ENCODE results near the gene ARHGDIA. TPM values are rescaled to one million over a fixed set of nuclear protein-coding genes. Genes with fewer than 3 reads are reported as not detected.
A peak's percentile ranks its signal among the peaks of the same experiment; 100 is the strongest.
"Not testable (repeated sequence)": the region's sequence is repeated elsewhere in the genome, so short reads cannot be mapped to it uniquely, and the experiment has no call there.

ARHGDIA gene
- 100 to 1,000 TPM; 133 to 351 (median 249) TPM for polyA plus RNA-seq

DNA sequence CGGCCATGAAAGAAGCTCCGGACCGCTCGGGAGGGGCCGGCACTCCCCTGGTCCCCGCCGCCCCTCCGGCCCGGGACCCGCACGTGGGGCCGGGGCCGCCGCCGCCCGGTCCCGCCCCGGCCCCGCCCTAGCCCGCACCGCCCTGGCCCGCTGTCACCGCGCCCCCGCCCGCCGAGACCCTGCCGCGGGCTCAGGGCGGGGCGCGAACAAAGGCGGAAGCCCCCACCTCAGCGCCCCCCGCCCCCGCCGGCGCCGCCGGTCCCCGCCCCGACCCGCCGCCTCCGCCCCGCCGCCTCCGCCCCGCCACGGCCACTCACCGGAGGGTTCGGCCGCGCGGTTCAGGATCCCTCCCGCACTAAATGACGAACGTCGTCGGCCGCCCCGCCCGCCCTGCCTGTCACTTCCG lies at the start of gene ARHGDIA:
TSS of gene ARHGDIA (minus strand) at position 357 of the 406 bp plus-strand sequence. CDS start 1,407 bp downstream, outside the sequence.
- H3K27ac ChIP-seq (ENCODE audit: low read depth, low read length), result peak within 1 kb of the TSS; percentile 99
- 0 to 1% (median 1%) methylated on average over 16 to 61 of the region's 64 CpGs for WGBS, 3 donors

DNA sequence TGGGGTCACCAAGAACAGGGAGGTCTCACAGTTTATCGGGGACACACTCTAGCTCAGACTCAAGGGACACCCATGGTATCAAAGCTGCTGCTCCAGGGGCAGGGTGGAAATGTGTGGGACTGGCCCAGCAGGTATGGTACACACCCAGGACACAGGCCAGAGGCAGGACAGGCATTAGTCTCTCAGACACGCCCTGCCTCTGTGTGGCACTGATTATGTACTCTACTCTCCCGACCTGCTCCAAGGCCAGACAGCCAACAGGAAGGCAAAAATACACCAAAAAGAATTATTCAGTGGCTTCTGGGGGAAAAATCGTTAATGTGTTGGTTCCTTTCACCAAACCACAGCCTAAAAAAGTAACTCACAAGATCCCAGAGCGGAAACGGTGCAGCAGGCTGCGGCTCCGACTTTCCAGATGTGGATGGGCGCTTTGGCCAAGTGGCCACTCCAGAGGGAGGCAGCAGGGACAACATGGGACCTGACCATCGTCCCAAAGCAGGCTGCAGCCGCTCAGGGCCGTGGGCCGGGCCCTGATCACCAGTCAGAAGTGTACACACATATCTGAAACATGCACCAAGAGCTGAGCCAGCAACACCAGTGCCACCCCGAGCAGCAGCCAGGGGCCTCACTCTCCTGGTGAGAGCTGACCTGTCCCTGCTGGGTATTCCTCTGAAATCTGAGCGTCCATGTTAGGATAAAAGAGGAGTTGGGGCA lies 47.9 kb upstream of the ARHGDIA start:
- H3K27ac ChIP-seq (ENCODE audit: low read depth, low read length), result no peak overlapping the region
- 59 to 78% (median 66%) methylated on average over 15 of the region's 15 CpGs for WGBS, 3 donors

DNA sequence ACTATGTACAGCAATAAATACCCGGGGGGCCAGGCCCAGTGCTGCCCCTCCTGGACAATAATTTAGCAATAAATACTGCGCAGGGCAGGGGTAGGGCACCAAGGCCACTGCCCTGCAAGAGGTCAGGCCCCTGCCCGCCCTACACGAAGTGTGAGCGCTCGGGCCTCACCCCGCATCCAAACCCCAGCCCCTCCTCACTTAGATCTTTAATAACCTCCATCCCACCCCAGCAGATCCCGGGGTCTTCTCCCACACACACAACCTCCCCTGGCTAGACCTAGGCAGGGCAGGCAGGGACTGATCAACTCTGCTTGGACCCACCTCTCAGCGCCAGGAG lies 47.2 kb upstream of the ARHGDIA start:
- 25 to 38% (median 37%) methylated on average over 9 of the region's 9 CpGs for WGBS, 3 donors
- H3K27ac ChIP-seq (ENCODE audit: low read depth, low read length), result not testable (repeated sequence)

DNA sequence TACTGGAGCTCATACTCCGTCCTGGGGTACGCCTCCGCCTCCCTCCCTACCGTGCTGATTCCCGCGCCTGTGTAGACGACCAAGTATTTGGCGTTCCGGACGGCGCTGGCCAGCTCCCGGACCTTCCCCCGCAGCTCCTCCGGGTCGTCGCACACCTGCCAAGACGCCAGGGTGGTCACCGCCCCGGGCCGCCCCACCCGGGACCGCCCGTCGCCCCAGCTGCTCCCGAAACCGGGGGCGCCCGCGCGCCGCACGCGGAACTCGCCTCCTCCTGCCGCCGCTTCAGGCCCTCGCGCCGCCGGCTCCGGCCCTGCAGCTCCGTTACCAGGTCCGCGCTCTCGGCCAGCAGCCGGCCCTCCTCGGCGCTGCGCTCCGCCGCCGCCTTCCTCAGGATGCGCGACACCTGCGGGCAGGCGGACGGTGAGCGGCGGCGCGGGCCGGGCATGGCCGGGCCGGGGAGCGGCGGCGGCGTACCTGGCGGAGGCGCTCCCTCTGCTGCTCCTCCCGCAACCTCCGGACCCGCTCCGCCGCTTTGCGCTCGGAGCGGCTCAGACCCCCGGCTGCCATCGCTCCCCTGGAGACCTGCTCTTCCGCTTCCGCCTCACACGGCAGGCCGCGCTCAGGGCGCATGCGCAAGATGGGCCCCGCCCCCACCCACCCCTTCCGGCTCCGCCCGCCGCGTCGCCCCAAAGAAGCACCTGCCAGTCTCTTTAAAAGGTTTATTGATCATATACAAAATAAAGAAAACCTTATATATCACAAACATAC lies 46.6 kb upstream of the ARHGDIA start, which contains the start of gene SIRT7:
TSS of gene SIRT7 (minus strand) at position 612 of the 768 bp plus-strand sequence. CDS start at position 567, 45 bp downstream.
- no peak within 1 kb of the TSS for H3K27ac ChIP-seq (ENCODE audit: low read depth, low read length)
- WGBS, 3 donors, result 1% methylated on average over 45 to 94 of the region's 94 CpGs

DNA sequence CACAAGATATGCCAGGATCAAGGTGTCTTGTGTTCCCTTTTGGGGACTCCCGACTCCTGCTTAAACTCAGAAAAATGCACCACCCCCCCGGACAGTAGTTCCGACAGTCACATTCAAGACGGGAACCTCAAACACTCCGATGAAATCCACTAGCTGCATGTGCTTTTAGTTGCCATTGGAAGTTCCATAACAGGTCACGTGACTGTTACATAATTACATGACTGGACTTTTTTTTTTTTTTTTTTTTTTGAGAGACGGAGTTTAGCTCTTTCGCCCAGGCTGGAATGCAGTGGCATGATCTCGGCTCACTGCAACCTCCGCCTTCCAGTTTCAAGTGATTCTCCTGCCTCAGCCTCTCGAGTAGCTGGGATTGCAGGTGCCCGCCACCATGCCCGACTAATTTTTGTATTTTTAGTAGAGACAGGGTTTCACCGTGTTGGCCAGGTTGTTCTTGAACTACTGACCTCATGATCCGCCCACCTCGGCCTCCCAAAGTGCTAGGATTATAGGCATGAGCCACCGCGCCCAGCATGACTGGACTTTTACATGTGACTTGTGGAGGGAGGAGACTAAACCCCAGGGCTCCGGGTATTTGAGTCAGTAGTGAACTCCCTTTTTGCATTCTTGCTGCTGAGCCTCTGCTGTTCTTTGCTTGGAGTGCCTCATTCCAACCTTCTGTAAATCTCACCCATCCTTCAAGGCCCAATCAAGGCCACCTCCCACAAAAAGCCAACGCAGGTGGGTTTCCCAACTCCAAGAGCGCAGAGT lies 45.3 kb upstream of the ARHGDIA start:
- WGBS, 3 donors, result 71 to 77% (median 74%) methylated on average over 20 to 21 of the region's 21 CpGs
- H3K27ac ChIP-seq (ENCODE audit: low read depth, low read length), result no peak overlapping the region

DNA sequence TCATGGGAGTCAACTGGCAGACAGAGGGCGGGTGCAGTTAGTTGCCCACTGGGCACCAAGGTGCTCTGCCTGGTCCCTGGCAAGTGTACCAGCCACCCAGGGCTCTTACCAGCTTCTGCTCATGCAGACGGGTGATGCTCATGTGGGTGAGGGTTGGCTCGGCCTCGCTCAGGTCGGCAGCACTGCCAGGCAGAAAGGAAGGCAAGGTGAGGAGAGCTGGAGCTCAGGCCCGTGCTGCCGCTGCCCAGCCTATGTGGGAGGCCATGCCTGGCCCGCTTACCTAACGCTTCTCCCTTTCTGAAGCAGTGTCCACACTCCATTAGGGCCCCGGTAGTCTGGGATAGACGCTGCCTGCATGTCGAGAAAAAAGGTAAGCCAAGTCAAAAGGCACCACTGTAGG lies 44.2 kb upstream of the ARHGDIA start:
- no peak overlapping the region for H3K27ac ChIP-seq (ENCODE audit: low read depth, low read length)

DNA sequence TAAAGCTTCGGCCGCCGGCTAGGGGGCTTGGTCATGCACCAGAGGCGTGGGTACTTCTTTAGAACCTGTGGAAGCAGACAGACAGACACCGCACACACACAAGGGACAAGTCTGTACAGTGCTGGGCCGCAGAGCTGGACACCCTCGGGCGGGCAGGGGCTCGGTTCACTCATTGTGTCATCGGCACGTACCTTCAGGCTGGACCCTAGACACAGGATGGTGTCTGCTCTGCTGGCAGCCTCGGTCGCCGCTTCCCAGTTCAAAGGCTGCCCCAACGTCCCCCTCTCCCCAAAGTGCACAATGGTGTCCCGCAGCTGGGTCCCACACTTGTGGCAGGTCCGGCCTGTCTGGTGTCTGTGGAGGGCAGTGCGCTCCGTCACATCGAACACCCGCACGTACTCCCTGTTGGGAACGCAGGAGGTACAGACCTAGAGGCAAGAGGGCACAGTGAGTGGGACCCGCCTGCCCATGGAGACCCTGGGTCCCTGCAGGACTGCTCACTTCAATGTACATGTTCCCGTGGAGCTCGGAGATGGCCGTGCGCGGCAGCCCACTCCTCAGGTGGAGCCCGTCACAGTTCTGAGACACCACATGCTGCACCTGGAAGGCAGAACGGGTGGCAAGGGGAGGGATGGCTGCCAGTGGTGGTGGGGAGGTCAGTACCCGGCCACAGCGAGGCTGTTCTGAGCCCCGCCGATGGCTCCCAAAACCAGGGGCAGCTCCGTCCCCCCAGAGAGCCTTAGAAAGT lies 43.1 kb upstream of the ARHGDIA start:
- 94 to 96% (median 96%) methylated on average over 35 to 36 of the region's 36 CpGs for WGBS, 3 donors

More for the DNA sequence above, 44.2 kb upstream of the ARHGDIA start:
- 90 to 94% (median 92%) methylated on average over 12 of the region's 12 CpGs for WGBS, 3 donors

DNA sequence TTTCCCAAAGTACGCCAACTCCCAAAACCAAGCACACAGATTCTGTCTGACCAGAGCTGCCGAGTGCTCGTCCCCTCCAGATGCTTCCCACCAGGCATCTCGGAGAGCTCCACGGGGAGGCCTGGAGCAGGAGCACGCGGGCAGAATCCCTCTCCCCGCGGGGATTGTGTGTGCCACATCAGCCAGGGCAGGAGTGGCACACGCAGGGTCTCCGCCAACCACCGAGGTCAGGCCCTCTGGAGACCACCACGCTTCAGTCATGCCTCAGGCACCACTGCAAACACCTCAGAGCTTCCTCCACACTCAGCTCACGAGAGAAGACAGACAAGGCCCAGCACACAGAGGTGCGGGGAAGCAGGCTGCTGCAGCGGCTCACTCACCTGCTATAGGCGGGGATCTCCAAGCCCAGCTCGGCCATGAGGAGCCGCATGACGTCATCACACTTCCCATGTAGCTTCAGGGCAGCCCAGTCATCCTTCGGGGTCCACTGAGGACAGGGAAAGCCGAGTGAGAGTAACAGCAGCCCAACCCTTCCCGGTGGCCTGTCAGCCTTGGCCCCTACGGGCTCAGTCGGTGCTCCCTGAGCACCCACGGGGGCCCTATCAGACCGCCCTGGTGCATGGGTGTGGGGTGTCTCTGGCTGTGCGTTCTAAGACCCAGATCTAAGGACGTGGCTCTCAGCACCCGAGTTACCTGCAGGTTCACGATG lies 42.4 kb upstream of the ARHGDIA start:
- H3K27ac ChIP-seq (ENCODE audit: low read depth, low read length), result no peak overlapping the region
- WGBS, 3 donors, result 91 to 94% (median 93%) methylated on average over 31 of the region's 31 CpGs

More for the DNA sequence above, 43.1 kb upstream of the ARHGDIA start:
- no peak overlapping the region for H3K27ac ChIP-seq (ENCODE audit: low read depth, low read length)

DNA sequence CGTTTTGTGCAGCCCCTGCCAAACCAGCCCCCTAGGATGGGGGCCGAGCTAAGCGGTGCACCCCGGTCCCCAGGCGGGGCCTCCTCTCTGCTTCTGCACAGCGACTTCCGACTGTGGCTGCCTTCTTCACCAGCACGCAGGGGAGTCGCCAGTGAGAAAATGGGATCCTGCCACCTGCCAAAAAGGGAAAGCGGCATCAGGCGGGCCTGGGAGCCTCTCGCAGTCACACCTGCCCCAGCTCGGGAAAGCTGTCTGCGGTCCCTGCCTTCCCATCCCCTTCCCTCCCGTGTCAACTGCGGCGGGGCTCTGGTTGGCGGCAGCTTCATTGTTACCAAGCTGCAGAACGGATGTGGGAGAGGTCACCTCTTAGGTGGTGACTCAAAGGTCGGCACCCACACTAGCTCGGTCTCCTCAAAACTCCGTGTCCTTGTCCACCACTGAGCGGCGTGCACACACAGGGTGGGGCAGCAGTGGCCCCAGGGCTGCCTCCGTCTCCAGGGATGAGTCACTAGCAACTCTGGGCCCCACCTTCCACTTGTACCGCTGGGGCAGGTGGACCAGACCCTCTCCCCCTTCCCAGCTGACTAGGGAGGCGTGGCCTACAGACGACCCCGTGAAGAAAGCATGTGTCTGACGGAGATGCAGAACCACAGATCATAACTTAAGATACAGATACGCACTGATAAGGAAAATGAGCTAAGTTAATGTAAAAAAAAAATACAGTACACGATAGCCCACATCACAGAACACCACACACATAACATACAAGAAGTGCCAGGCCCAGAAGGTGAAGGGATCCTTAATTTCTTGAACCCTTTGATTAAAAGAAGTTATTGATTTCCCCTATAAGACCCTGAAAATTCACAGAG lies 41.5 kb upstream of the ARHGDIA start:
- 86 to 89% (median 89%) methylated on average over 32 of the region's 32 CpGs for WGBS, 3 donors
- H3K27ac ChIP-seq (ENCODE audit: low read depth, low read length), result no peak overlapping the region

DNA sequence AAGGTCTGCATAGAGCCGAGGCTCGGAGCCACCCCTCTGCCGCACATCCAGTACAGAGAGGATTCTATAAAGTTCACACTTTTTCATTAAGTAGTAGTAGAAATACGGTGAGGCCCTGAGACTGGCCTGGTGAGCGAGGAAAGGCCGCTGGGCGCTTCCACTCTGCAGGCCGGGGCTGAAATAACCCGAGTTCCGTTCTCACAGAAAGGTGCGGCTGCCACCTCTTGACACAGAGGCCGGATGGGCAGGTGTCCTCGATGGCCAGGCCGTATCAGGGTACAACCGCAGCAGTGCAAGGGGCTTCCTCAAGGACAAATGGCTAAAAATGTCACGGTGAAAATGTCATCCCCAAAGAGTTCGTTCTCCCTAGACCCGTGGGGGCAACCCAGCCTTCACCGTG lies 40.8 kb upstream of the ARHGDIA start:
- H3K27ac ChIP-seq (ENCODE audit: low read depth, low read length), result no peak overlapping the region
- 74 to 88% (median 83%) methylated on average over 19 of the region's 19 CpGs for WGBS, 3 donors

DNA sequence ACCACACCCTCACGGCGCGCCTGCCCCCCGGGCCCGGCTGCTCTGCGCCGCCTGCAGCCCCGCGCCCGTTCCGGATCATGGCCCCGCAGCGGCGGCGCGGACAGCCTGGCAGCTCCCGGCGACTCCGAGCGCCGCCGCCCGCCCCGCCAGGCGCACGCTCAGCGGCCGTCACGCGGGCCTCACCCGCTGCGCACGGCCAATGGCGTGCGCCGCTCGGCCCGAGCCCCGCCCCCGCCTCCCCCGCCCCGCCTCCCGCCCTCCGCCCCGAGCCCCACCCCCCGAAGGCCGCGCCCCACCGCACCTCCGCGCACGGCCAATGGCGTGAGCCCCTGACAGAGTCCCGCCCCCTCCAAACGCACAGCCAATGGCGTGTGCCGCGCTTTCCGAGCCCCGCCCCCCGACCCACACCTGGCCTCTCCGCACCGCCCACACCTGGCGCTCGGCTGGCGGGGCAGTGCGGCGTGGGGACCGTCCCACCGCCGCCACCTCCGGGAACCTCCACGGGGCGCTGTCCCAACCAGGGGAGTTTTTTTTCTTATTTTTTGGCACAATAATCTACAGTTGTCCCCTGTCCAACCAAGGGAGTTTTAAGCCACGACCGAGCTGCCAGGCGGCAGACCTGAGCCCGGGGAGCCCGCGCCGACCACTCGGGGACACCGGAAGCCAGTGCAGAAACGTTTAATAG lies 40.3 kb upstream of the ARHGDIA start, which contains the start of gene PCYT2:
TSS of gene PCYT2 (minus strand) at position 123 of the 685 bp plus-strand sequence. CDS start at position 79, 44 bp downstream.
- WGBS, 3 donors, result 3 to 5% (median 4%) methylated on average over 39 to 84 of the region's 84 CpGs
- H3K27ac ChIP-seq (ENCODE audit: low read depth, low read length), result no peak within 1 kb of the TSS

DNA sequence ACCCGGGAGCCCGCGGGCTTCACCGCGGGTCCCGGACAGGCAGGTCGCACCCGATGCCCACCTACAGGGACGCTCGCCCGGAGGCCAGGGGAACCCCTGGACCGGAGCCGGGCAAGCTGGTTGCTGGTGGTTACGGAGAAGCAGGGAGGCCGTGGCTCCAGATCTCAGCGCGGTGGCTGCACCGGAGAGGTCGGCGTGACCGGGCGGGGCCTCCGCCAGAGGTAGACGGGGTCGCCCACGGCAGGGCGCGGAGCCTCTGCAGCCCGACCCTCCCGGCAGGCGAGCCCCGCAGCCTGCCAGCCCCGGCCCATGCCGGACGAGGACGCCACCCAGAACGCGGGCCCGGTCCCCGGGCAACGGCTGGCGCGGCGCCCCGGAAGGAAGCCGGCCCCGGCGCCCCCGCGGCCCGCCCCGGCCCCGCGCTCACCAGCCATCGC lies 39.7 kb upstream of the ARHGDIA start:
- WGBS, 3 donors, result 0 to 1% (median 1%) methylated on average over 39 to 55 of the region's 55 CpGs
- H3K27ac ChIP-seq (ENCODE audit: low read depth, low read length), result no peak overlapping the region

DNA sequence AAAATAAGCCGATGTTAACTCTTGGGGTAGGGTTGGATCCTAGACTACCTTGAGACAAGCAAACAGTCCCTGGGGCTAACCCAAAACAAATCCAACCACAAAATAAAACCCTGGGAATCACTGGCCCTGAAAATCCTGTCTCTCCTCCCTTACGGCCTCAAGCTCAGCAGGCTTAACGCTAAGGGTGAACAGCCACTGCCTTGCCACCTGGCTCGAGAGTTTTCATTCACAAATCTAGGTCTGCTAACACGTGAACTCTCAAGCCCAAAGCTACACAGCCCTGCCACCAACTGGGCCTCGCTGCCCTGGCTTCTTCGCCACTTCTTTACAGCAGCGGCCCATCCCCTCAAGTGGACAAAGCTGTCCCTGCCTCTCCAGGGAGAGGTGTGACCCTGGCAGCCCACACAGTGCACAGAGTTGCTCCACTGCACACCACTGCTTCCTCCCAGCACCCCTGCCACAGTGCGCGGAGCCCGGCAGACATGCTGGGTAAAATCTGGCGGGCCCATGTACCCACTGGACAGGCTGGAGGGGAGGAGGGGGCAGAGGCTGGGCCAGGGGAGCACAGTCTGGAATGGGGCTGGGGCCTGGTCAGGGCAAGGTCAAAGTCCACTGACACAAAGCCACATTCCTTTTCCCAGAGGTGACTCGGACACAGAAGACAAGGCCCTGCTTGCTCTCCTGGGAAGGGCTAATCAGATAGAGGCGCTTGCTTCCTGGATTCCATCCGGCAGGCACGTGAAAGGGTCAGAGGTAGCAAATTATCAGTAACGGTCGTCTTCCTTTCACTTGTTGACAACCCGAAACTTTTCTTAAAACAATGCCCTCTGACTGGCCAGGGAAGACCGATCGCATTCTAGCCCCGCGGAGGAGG lies 39.1 kb upstream of the ARHGDIA start:
- WGBS, 3 donors, result 27 to 39% (median 33%) methylated on average over 23 of the region's 23 CpGs
- H3K27ac ChIP-seq (ENCODE audit: low read depth, low read length), result no peak overlapping the region

DNA sequence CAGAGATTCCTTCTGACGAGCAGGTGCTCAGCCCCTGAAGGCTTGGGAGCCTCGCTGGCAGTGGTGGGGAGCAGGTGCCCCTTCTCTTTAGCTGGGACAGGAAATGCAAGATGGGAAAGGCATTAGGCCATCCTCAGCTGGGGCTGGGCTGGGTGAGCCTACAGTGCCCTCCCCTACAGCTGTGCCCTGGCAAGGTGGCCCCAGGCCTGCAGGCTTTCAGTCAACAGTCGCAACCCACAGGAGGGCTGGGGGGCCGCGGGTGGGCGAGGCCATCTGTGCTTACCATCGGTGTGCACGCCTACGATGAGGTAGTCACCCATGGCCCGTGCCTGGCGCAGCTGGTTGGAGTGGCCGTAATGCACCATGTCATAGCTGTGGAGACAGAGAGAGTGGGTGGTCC lies 38.1 kb upstream of the ARHGDIA start:
- 91 to 93% (median 92%) methylated on average over 12 of the region's 12 CpGs for WGBS, 3 donors
- no peak overlapping the region for H3K27ac ChIP-seq (ENCODE audit: low read depth, low read length)

DNA sequence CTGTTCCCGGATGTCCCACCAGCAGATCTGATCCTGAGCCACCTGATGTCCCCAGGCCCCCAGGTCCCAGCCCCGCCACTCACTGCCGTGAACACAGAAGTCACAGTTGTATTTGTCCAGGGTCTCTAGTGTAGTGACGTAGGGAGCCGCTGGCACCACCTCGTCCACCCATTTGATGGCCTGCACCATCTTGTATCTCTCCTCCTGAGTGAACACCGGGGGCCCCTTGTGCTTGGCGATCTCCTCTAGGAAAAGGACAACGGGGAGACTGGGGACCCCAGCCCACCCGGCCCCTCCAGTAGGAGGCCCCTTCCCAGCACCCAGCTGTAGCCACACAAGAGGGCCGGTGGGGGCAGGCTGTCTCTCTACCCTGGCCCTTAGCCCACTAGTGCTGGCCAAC lies 37.7 kb upstream of the ARHGDIA start:
- WGBS, 3 donors, result 93 to 95% (median 94%) methylated on average over 11 of the region's 11 CpGs
- no peak overlapping the region for H3K27ac ChIP-seq (ENCODE audit: low read depth, low read length)
